OCI-LY7 (cell line): Measurements from ENCODE around the gene SLC26A9. TPM values are rescaled to one million over a fixed set of nuclear protein-coding genes. Genes with fewer than 3 reads are reported as not detected.

Source experiments
- BruUV-seq: library from RNA; stranded (reverse); fragments of 400-500 nt; replicated peaks from 2 replicates; lab custom pipeline; 2021; lab: Mats Ljungman, UMichigan
- CTCF ChIA-PET: fragments of 300-600 bp; sonication (Branson Sonifier 250); formaldehyde crosslinking; loops from one replicate; lab custom pipeline; 2022; ENCODE audit warnings: antibody characterized with exemption; ENCODE audit not compliant: unreplicated experiment; lab: Charles Lee
- POLR2A ChIA-PET: fragments of 300-600 bp; sonication (Branson Sonifier 250); formaldehyde crosslinking; loops from one replicate; lab custom pipeline; 2022; ENCODE audit warnings: antibody characterized with exemption; lab: Charles Lee
- DNase-seq: peaks from one replicate; pipeline ENCODE4 v3.0.0-alpha.2; 2015; ENCODE audit warnings: low spot score
- H2AFZ ChIP-seq: fragments of 200-600 bp; sonication (generic), shearing (Covaris generic); 2 replicates; pipeline ENCODE4 v1.6.1; 2014; ENCODE audit warnings: mild to moderate bottlenecking, antibody characterized with exemption, low read length, moderate library complexity
- H3K27ac ChIP-seq: fragments of 200-600 bp; sonication (generic); 2 replicates; pipeline ENCODE4 v1.5.1; 2014; ENCODE audit warnings: mixed run types, low read depth, mild to moderate bottlenecking, moderate library complexity, low read length, inconsistent platforms; ENCODE audit not compliant: poor library complexity, severe bottlenecking
- H3K36me3 ChIP-seq: fragments of 200-600 bp; sonication (generic); 2 replicates; pipeline ENCODE4 v1.6.1; 2014; ENCODE audit warnings: mild to moderate bottlenecking, antibody characterized with exemption, low read length, moderate library complexity, mixed read lengths; ENCODE audit not compliant: insufficient read depth
- H3K4me1 ChIP-seq: fragments of 200-600 bp; sonication (generic); 2 replicates; pipeline ENCODE4 v1.5.1; 2014; ENCODE audit warnings: mild to moderate bottlenecking, low read length; ENCODE audit not compliant: insufficient read depth, poor library complexity, severe bottlenecking
- H3K4me2 ChIP-seq: fragments of 200-600 bp; sonication (generic); 2 replicates; pipeline ENCODE4 v1.6.1; 2014; ENCODE audit warnings: mild to moderate bottlenecking, low read length
- H3K4me3 ChIP-seq: fragments of 200-600 bp; sonication (generic); 2 replicates; pipeline ENCODE4 v1.5.1; 2014; ENCODE audit warnings: mild to moderate bottlenecking, low read depth, low read length; ENCODE audit not compliant: poor library complexity, severe bottlenecking
- H3K79me2 ChIP-seq: fragments of 200-600 bp; sonication (generic); 2 replicates; pipeline ENCODE4 v1.6.1; 2016; ENCODE audit warnings: low read depth, mild to moderate bottlenecking, low read length, moderate library complexity, mixed read lengths; ENCODE audit not compliant: insufficient read depth
- H3K9me2 ChIP-seq: fragments of 200-600 bp; sonication (generic); 2 replicates; pipeline ENCODE4 v1.6.1; 2016; ENCODE audit warnings: mild to moderate bottlenecking, low read length, mixed read lengths; ENCODE audit not compliant: insufficient read depth
- H3K9me3 ChIP-seq: fragments of 200-600 bp; sonication (generic); 2 replicates; pipeline ENCODE4 v1.6.1; 2014; ENCODE audit warnings: mild to moderate bottlenecking, mixed run types, low read length, mixed read lengths
- H4K20me1 ChIP-seq: fragments of 200-600 bp; sonication (generic); 2 replicates; pipeline ENCODE4 v1.6.1; 2014; ENCODE audit warnings: mild to moderate bottlenecking, antibody characterized with exemption, low read length, moderate library complexity, mixed read lengths; ENCODE audit not compliant: insufficient read depth
- EZH2phosphoT487 ChIP-seq: fragments of 200-600 bp; sonication (generic); IDR thresholded peaks from 2 replicates; pipeline ENCODE4 v1.6.1; 2018; ENCODE audit warnings: low read depth, borderline replicate concordance, mild to moderate bottlenecking, mixed run types, antibody characterized with exemption, low read length, moderate library complexity, mixed read lengths
- intact Hi-C: fragments of 100-400 bp; cut with micrococcal nuclease; formaldehyde crosslinking; loops from one replicate; pipeline ENCODE4 v1.10.0; 2022; ENCODE audit not compliant: unreplicated experiment
- total RNA-seq, 2 experiments: library from RNA; depleted of rRNA in 1 of 2; stranded (reverse); fragments of >200 nt in 1 of 2; shearing (Covaris generic) in 1 of 2; gene quantifications; 2 replicates each; pipeline ENCODE4 v1.2.3, GENCODE V29; 2014 to 2022
- TF ChIP-seq, protein P1 (sequence below): fragments of 200-600 bp; sonication (generic); conservative IDR thresholded peaks from 2 replicates; pipeline ENCODE4 v1.5.1; 2014; ENCODE audit warnings: mild to moderate bottlenecking, antibody characterized with exemption, low read length, moderate library complexity, mixed read lengths

Gene SLC26A9
- total RNA-seq, 2 experiments from 2014 or later = not detected

DNA sequence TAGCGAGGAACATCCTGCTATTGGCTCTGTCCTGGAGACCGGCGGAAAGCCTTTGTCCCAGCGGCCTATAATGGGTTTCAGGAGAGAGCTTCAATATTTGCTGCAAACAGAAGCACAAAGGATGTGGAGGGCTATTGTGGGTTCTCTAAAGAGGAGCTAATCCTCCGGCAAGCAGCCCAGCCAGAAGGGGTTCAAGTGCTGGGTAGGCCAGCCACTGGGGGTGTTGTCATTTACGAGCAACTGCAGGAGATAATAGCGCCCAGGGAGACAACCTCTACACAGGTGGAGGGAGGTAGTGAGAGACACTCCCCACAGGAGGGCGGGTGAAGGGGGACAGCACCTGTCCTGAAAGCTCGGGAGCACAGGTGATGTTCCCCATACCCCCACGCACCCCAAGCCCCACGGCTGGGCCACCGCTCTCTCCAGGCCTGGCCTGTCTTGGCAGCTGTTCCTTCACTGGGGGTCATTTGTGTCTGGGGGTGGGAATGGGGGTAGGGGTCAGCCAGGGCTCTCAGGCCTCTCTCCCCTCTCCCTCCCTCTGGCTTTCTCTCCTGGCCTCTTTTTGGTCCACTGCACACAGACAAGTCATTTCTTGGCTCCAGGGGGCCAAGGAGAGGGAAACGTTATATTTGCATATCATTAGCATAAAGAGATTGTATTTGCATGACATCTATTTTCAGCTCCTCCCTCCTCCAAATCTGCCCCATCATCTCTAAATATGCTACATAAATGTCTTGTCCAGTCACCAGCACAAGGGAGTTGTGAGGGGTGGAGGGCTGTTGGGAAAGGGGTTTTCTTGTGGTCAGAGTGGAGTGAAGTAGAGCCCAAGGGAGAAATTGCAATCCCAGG, 22.0 kb upstream of the SLC26A9 start:
- Histone ChIP-seq H3K9me2 (no peaks in the 10 kb centered on the region), H3K27ac (no peak overlapping the region), H3K4me1 (no peaks in the 10 kb centered on the region), H3K4me2 (no peak overlapping the region), H3K4me3 (no peak overlapping the region), H3K36me3 (no peaks in the 10 kb centered on the region), H4K20me1 (no peaks in the 10 kb centered on the region), H3K79me2 (no peaks in the 10 kb centered on the region), H3K9me3 (no peaks in the 10 kb centered on the region), H2AFZ (no peak overlapping the region)
- TF ChIP-seq, protein P1, sequence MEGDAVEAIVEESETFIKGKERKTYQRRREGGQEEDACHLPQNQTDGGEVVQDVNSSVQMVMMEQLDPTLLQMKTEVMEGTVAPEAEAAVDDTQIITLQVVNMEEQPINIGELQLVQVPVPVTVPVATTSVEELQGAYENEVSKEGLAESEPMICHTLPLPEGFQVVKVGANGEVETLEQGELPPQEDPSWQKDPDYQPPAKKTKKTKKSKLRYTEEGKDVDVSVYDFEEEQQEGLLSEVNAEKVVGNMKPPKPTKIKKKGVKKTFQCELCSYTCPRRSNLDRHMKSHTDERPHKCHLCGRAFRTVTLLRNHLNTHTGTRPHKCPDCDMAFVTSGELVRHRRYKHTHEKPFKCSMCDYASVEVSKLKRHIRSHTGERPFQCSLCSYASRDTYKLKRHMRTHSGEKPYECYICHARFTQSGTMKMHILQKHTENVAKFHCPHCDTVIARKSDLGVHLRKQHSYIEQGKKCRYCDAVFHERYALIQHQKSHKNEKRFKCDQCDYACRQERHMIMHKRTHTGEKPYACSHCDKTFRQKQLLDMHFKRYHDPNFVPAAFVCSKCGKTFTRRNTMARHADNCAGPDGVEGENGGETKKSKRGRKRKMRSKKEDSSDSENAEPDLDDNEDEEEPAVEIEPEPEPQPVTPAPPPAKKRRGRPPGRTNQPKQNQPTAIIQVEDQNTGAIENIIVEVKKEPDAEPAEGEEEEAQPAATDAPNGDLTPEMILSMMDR = no peak
- no peak for TF ChIP-seq EZH2phosphoT487
- no peak for DNase-seq
- ChIA-PET CTCF (interaction anchor here (0.9 kb wide), 1 partner anchor 12 kb away, joined by 3 read pairs; no protein-coding TSS in a partner anchor), POLR2A (no interaction called here)
- no TSS peak for BruUV-seq
- intact Hi-C loops = no loop called here

- no peak overlapping the region for H2AFZ ChIP-seq
- H3K4me2 ChIP-seq = no peak overlapping the region
- TF ChIP-seq, protein P1 = no peak
- no peak for TF ChIP-seq EZH2phosphoT487
- H4K20me1 ChIP-seq = no peaks in the 10 kb centered on the region
- no peak overlapping the region for H3K27ac ChIP-seq
- DNase-seq = no peak
- intact Hi-C loops = no loop called here
- ChIA-PET POLR2A (no interaction called here), CTCF (no interaction called here)
- no TSS peak for BruUV-seq
- H3K4me3 ChIP-seq = no peak overlapping the region
- no peaks in the 10 kb centered on the region for H3K9me3 ChIP-seq
- no peaks in the 10 kb centered on the region for H3K36me3 ChIP-seq
- H3K4me1 ChIP-seq = no peaks in the 10 kb centered on the region
- H3K9me2 ChIP-seq = no peaks in the 10 kb centered on the region
- H3K79me2 ChIP-seq = no peaks in the 10 kb centered on the region
Measured at GRCh38 chr1:205963352-205964155, 20.3 kb upstream of the SLC26A9 start.
